HepG2 (cell line): ENCODE data around the gene DNAAF3. TPM values are rescaled to one million over a fixed set of nuclear protein-coding genes. Genes with fewer than 3 reads are reported as not detected.

ENCODE experiments used
- ARNT2 ChIP-seq: sonication (generic); formaldehyde crosslinking; IDR thresholded peaks from 2 replicates; pipeline ENCODE4 v1.8.0; 2022; ENCODE audit warnings: mild to moderate bottlenecking, low read depth, missing genetic modification reagents, moderate library complexity
- CERS6 ChIP-seq: sonication (generic); formaldehyde crosslinking; IDR thresholded peaks from 2 replicates; pipeline ENCODE4 v1.5.0; 2020; ENCODE audit warnings: missing genetic modification reagents
- ESRRA ChIP-seq: sonication (generic); formaldehyde crosslinking; IDR thresholded peaks from 2 replicates; pipeline ENCODE4 v1.5.1; 2020; ENCODE audit warnings: mild to moderate bottlenecking, low read depth, missing genetic modification reagents
- KAT2B ChIP-seq: fragments of 150-350 bp; IDR thresholded peaks from 2 replicates; pipeline ENCODE4 v1.6.1; 2014; ENCODE audit warnings: low read depth, low read length, borderline replicate concordance
- MBNL3 ChIP-seq: fragments of 250-450 bp; sonication (Bioruptor Pico); conservative IDR thresholded peaks from 2 replicates; pipeline ENCODE4 v1.8.0; 2022; ENCODE audit warnings: mild to moderate bottlenecking, inconsistent platforms
- MIER3 ChIP-seq: IDR thresholded peaks from 2 replicates; pipeline ENCODE4 v1.6.1; 2016; ENCODE audit warnings: missing compliant biosample characterization, borderline replicate concordance
- MTF1 ChIP-seq: sonication (generic); formaldehyde crosslinking; IDR thresholded peaks from 2 replicates; pipeline ENCODE4 v1.5.0; 2020; ENCODE audit warnings: missing genetic modification reagents
- NRL ChIP-seq: sonication (generic); formaldehyde crosslinking; IDR thresholded peaks from 2 replicates; pipeline ENCODE4 v1.5.0; 2020; ENCODE audit warnings: missing genetic modification reagents, mild to moderate bottlenecking, moderate library complexity, borderline replicate concordance
- SMAD1 ChIP-seq: sonication (generic); formaldehyde crosslinking; IDR thresholded peaks from 2 replicates; pipeline ENCODE4 v1.4.0; 2020; ENCODE audit warnings: missing genetic modification reagents, low read depth, mild to moderate bottlenecking, borderline replicate concordance
- SP1 ChIP-seq, 2 experiments: fragments of 450-650 bp in 1 of 2; sonication (generic) in 1 of 2; formaldehyde crosslinking in 1 of 2; IDR thresholded peaks; 2 replicates each; pipeline versions ENCODE4 v1.4.0 to v1.6.1; 2016 to 2020; ENCODE audit warnings: missing genetic modification reagents in 1 of 2
- STAG1 ChIP-seq: sonication (generic); formaldehyde crosslinking; IDR thresholded peaks from 2 replicates; pipeline ENCODE4 v1.4.0; 2020; ENCODE audit warnings: missing genetic modification reagents
- TRIM24 ChIP-seq: sonication (generic); formaldehyde crosslinking; IDR thresholded peaks from 2 replicates; pipeline ENCODE4 v1.8.0; 2022; ENCODE audit warnings: mild to moderate bottlenecking, missing genetic modification reagents
- ZKSCAN8 ChIP-seq: IDR thresholded peaks from 2 replicates; pipeline ENCODE4 v1.6.1; 2016; ENCODE audit warnings: borderline replicate concordance, missing genetic modification reagents, missing compliant biosample characterization
- ZNF207 ChIP-seq: fragments of 450-650 bp; IDR thresholded peaks from 2 replicates; pipeline ENCODE4 v1.6.1; 2016; ENCODE audit warnings: antibody characterized with exemption, borderline replicate concordance
- ZNF292 ChIP-seq: sonication (generic); formaldehyde crosslinking; IDR thresholded peaks from 2 replicates; pipeline ENCODE4 v1.8.1; 2022; ENCODE audit warnings: mild to moderate bottlenecking, low read depth, missing genetic modification reagents, borderline replicate concordance
- ZNF558 ChIP-seq: sonication (generic); formaldehyde crosslinking; IDR thresholded peaks from 2 replicates; pipeline ENCODE4 v1.9.0; 2022; ENCODE audit warnings: mild to moderate bottlenecking, missing genetic modification reagents, borderline replicate concordance
- ZNF660 ChIP-seq: sonication (generic); formaldehyde crosslinking; IDR thresholded peaks from 2 replicates; pipeline ENCODE4 v1.5.1; 2020; ENCODE audit warnings: mild to moderate bottlenecking, low read depth, missing genetic modification reagents, borderline replicate concordance
- ZNF678 ChIP-seq: sonication (generic); formaldehyde crosslinking; IDR thresholded peaks from 2 replicates; pipeline ENCODE4 v1.4.0; 2020; ENCODE audit warnings: mild to moderate bottlenecking, missing genetic modification reagents
- ZSCAN21 ChIP-seq: sonication (generic); formaldehyde crosslinking; IDR thresholded peaks from 2 replicates; pipeline ENCODE4 v1.8.0; 2022; ENCODE audit warnings: mild to moderate bottlenecking, missing genetic modification reagents, moderate library complexity, borderline replicate concordance
- polyA plus RNA-seq, 8 experiments: library from polyadenylated mRNA; depleted of rRNA in 3 of 8; stranded (reverse) in 7 of 8; unstranded in 1 of 8; fragments of >200 nt; fragmentation: Illumina TruSeq in 4 of 8; extraction: Trizol in 4 of 8; gene quantifications; 2 replicates each; pipeline versions ENCODE4 v1.2.1 to v1.2.3, GENCODE V29; 2011 to 2016; ENCODE audit warnings: low read depth in 4 of 8, missing spikeins in 1 of 8, mixed read lengths in 1 of 8; ENCODE audit not compliant: insufficient read depth in 1 of 8
- total RNA-seq, 5 experiments: library from RNA; depleted of rRNA; stranded (reverse); fragments of >200 nt; fragmentation: Illumina TruSeq; extraction: Trizol; gene quantifications; 2 replicates each; pipeline ENCODE4 v1.2.3, GENCODE V29; 2016; ENCODE audit warnings: low read depth in 1 of 5
- TF ChIP-seq, protein P1 (sequence below): IDR thresholded peaks from 2 replicates; pipeline ENCODE4 v1.6.1; 2016; ENCODE audit warnings: missing biosample characterization, missing genetic modification reagents, low read depth
- TF ChIP-seq, protein P2 (sequence below): sonication (generic); formaldehyde crosslinking; IDR thresholded peaks from 2 replicates; pipeline ENCODE4 v1.4.0; 2020; ENCODE audit warnings: missing genetic modification reagents
- TF ChIP-seq, protein P3 (sequence below): sonication (generic); formaldehyde crosslinking; IDR thresholded peaks from 2 replicates; pipeline ENCODE4 v1.4.0; 2020; ENCODE audit warnings: missing genetic modification reagents
- TF ChIP-seq, protein P4 (sequence below): sonication (generic); formaldehyde crosslinking; IDR thresholded peaks from 2 replicates; pipeline ENCODE4 v1.5.1; 2020; ENCODE audit warnings: missing genetic modification reagents, mild to moderate bottlenecking, borderline replicate concordance

DNAAF3 gene
- total and polyA plus RNA-seq, 2 of the 13 experiments (the other 11 are each of a cell fraction or from before 2014, with no cell fraction given), result 0.30 to 0.40 TPM

DNA sequence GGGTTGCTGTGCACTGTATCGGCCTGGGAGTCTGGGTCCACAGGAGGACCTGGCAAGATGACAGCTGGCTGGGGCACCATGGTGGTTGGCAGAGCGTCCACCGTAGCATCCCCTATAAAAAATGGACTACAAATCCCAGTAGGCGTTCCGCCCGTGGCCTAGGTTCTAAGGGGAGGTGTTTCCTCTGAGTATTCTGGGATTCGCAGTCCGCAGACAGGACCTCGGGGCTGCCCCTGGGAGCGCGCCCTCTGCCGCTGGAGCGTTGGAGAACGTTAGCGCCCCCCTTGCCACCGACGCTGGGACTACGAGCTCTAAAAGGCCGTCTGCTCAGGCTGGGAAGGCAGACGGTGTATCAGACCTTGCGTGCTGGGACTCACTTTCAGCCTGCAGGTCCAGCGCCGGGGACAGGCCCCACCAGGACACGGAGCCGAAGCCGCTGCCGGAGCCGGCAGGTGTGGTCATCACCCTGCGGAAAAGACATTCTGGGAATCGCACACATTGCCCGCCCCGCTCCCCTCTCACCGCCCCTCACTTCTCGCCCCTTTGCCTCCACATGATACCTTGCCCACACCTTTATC lies 372 bp downstream of the DNAAF3 start (continued):
- TF ChIP-seq ZKSCAN8 (no peak), MBNL3 (no peak), ZNF558 (CRISPR knock-in tag) (no peak), ARNT2 (CRISPR knock-in tag) (no peak), ZNF207 (no peak), MTF1 (CRISPR knock-in tag) (no peak), SP1 (IDR thresholded peaks at IDR 0.05) (no peak), SP1 (CRISPR knock-in tag; IDR thresholded peaks at IDR 0.05) (peak; percentile 55; the same call in 1 of the 2 replicates), ZSCAN21 (CRISPR knock-in tag) (no peak), ZNF660 (CRISPR knock-in tag) (no peak), SMAD1 (CRISPR knock-in tag) (no peak), KAT2B (no peak), NRL (no peak), ZNF678 (no peak), ESRRA (CRISPR knock-in tag) (no peak), STAG1 (CRISPR knock-in tag) (peak; percentile 31; the same call in 1 of the 2 replicates), CERS6 (no peak), TRIM24 (CRISPR knock-in tag) (no peak), ZNF292 (no peak), MIER3 (no peak)
- TF ChIP-seq, protein P1, sequence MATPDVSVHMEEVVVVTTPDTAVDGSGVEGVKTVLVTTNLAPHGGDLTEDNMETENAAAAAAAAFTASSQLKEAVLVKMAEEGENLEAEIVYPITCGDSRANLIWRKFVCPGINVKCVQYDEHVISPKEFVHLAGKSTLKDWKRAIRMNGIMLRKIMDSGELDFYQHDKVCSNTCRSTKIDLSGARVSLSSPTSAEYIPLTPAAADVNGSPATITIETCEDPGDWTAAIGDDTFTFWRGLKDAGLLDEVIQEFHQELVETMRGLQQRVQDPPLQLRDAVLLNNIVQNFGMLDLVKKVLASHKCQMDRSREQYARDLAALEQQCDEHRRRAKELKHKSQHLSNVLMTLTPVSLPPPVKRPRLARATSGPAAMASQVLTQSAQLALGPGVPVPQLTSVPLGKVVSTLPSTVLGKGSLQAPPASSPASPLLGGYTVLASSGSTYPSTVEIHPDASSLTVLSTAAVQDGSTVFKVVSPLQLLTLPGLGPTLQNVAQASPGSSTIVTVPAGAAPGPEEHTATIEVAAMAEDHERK (CRISPR knock-in tag), result no peak
- TF ChIP-seq, protein P2, sequence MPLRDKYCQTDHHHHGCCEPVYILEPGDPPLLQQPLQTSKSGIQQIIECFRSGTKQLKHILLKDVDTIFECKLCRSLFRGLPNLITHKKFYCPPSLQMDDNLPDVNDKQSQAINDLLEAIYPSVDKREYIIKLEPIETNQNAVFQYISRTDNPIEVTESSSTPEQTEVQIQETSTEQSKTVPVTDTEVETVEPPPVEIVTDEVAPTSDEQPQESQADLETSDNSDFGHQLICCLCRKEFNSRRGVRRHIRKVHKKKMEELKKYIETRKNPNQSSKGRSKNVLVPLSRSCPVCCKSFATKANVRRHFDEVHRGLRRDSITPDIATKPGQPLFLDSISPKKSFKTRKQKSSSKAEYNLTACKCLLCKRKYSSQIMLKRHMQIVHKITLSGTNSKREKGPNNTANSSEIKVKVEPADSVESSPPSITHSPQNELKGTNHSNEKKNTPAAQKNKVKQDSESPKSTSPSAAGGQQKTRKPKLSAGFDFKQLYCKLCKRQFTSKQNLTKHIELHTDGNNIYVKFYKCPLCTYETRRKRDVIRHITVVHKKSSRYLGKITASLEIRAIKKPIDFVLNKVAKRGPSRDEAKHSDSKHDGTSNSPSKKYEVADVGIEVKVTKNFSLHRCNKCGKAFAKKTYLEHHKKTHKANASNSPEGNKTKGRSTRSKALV (CRISPR knock-in tag), result no peak
- TF ChIP-seq, protein P3, sequence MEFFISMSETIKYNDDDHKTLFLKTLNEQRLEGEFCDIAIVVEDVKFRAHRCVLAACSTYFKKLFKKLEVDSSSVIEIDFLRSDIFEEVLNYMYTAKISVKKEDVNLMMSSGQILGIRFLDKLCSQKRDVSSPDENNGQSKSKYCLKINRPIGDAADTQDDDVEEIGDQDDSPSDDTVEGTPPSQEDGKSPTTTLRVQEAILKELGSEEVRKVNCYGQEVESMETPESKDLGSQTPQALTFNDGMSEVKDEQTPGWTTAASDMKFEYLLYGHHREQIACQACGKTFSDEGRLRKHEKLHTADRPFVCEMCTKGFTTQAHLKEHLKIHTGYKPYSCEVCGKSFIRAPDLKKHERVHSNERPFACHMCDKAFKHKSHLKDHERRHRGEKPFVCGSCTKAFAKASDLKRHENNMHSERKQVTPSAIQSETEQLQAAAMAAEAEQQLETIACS, result no peak
- TF ChIP-seq, protein P4, sequence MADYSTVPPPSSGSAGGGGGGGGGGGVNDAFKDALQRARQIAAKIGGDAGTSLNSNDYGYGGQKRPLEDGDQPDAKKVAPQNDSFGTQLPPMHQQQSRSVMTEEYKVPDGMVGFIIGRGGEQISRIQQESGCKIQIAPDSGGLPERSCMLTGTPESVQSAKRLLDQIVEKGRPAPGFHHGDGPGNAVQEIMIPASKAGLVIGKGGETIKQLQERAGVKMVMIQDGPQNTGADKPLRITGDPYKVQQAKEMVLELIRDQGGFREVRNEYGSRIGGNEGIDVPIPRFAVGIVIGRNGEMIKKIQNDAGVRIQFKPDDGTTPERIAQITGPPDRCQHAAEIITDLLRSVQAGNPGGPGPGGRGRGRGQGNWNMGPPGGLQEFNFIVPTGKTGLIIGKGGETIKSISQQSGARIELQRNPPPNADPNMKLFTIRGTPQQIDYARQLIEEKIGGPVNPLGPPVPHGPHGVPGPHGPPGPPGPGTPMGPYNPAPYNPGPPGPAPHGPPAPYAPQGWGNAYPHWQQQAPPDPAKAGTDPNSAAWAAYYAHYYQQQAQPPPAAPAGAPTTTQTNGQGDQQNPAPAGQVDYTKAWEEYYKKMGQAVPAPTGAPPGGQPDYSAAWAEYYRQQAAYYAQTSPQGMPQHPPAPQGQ (CRISPR knock-in tag), result no peak
